GM23338 (cell line): ENCODE measurements around the gene POLG2. TPM values are rescaled to one million over a fixed set of nuclear protein-coding genes. Genes with fewer than 3 reads are reported as not detected.

Experiments used
- ATAC-seq: fragments of 200-7000 bp; cut with Tn5 transposase; 3 replicates; pipeline ENCODE4 v1.9.1; 2020
- DNase-seq: peaks from one replicate; pipeline ENCODE4 v3.0.0-alpha.2; 2015; ENCODE audit warnings: low spot score
- H2AFZ ChIP-seq: fragments of 200-600 bp; sonication (generic); 2 replicates; pipeline ENCODE4 v1.8.0; 2016; ENCODE audit warnings: antibody characterized with exemption, mild to moderate bottlenecking, moderate library complexity
- H3F3A ChIP-seq: fragments of 200-600 bp; sonication (generic); replicated peaks from 2 replicates; pipeline ENCODE4 v1.8.0; 2017; ENCODE audit warnings: antibody characterized with exemption, mixed run types, low read depth
- H3K27ac ChIP-seq: fragments of 200-600 bp; sonication (generic); 2 replicates; pipeline ENCODE4 v1.6.1; 2016; ENCODE audit warnings: low read depth
- H3K27me3 ChIP-seq: fragments of 200-600 bp; sonication (generic); 2 replicates; pipeline ENCODE4 v1.8.0; 2016; ENCODE audit warnings: mild to moderate bottlenecking, mixed run types, moderate library complexity; ENCODE audit not compliant: insufficient read depth
- H3K36me3 ChIP-seq: fragments of 200-600 bp; sonication (generic); 2 replicates; pipeline ENCODE4 v1.8.0; 2016; ENCODE audit warnings: mild to moderate bottlenecking; ENCODE audit not compliant: insufficient read depth
- H3K4me1 ChIP-seq: fragments of 200-600 bp; sonication (generic); 2 replicates; pipeline ENCODE4 v1.8.0; 2016; ENCODE audit warnings: mild to moderate bottlenecking, moderate library complexity; ENCODE audit not compliant: insufficient read depth
- H3K4me2 ChIP-seq: fragments of 200-600 bp; sonication (generic); 2 replicates; pipeline ENCODE4 v1.7.1; 2017; ENCODE audit warnings: mixed run types
- H3K4me3 ChIP-seq: fragments of 200-600 bp; sonication (generic); 2 replicates; pipeline ENCODE4 v1.6.1; 2016; ENCODE audit warnings: mixed run types
- H3K79me2 ChIP-seq: fragments of 200-600 bp; sonication (generic); replicated peaks from 2 replicates; pipeline ENCODE4 v1.8.0; 2017; ENCODE audit warnings: mild to moderate bottlenecking; ENCODE audit not compliant: insufficient read depth
- H3K9me2 ChIP-seq: fragments of 200-600 bp; sonication (generic); 2 replicates; pipeline ENCODE4 v1.8.0; 2017; ENCODE audit not compliant: insufficient read depth
- H4K20me1 ChIP-seq: fragments of 200-600 bp; sonication (generic); replicated peaks from 2 replicates; pipeline ENCODE4 v1.8.0; 2017; ENCODE audit warnings: mild to moderate bottlenecking; ENCODE audit not compliant: insufficient read depth
- H3K27ac Mint-ChIP-seq: 2 replicates; pipeline ENCODE4 v1.8.0; 2020; ENCODE audit warnings: inconsistent platforms, mild to moderate bottlenecking, moderate library complexity, mixed read lengths
- H3K27me3 Mint-ChIP-seq: 3 replicates; pipeline ENCODE4 v1.8.0; 2022; ENCODE audit warnings: low read depth, mild to moderate bottlenecking, moderate library complexity, mixed read lengths, inconsistent platforms; ENCODE audit not compliant: insufficient read depth, poor library complexity
- H3K36me3 Mint-ChIP-seq: 3 replicates; pipeline ENCODE4 v1.8.0; 2021; ENCODE audit warnings: low read depth, mild to moderate bottlenecking, inconsistent platforms, moderate library complexity, mixed read lengths
- H3K4me1 Mint-ChIP-seq: 3 replicates; pipeline ENCODE4 v1.8.0; 2020; ENCODE audit warnings: mild to moderate bottlenecking, inconsistent platforms, mixed read lengths
- H3K4me3 Mint-ChIP-seq: 3 replicates; pipeline ENCODE4 v1.8.0; 2021; ENCODE audit warnings: moderate library complexity, mild to moderate bottlenecking, inconsistent platforms, mixed read lengths
- H3K9me3 Mint-ChIP-seq: 3 replicates; pipeline ENCODE4 v1.8.0; 2020; ENCODE audit warnings: moderate library complexity, mild to moderate bottlenecking, inconsistent platforms, mixed read lengths
- CREB1 ChIP-seq: fragments of 250-450 bp; sonication (Bioruptor Pico); IDR thresholded peaks from 2 replicates; pipeline ENCODE4 v1.5.0; 2020; ENCODE audit warnings: low read depth, mild to moderate bottlenecking, moderate library complexity
- EZH2 ChIP-seq: fragments of 200-600 bp; sonication (generic); IDR thresholded peaks from one replicate; pipeline ENCODE4 v1.8.0; 2017; ENCODE audit warnings: antibody characterized with exemption, mild to moderate bottlenecking, low read depth; ENCODE audit not compliant: unreplicated experiment
- JUNB ChIP-seq: IDR thresholded peaks from one replicate; pipeline ENCODE4 v1.6.1; 2016; ENCODE audit warnings: antibody characterized with exemption; ENCODE audit not compliant: unreplicated experiment
- NANOG ChIP-seq: IDR thresholded peaks from 2 replicates; pipeline ENCODE4 v1.6.1; 2016; ENCODE audit warnings: antibody characterized with exemption, borderline replicate concordance
- POLR2AphosphoS5 ChIP-seq: IDR thresholded peaks from 2 replicates; pipeline ENCODE4 v1.6.1; 2016; ENCODE audit warnings: antibody characterized with exemption, low read depth
- STAT1 ChIP-seq: IDR thresholded peaks from one replicate; pipeline ENCODE4 v1.6.1; 2016; ENCODE audit warnings: antibody characterized with exemption; ENCODE audit not compliant: unreplicated experiment
- ZNF114 ChIP-seq: fragments of 250-450 bp; sonication (Bioruptor Pico); IDR thresholded peaks from 2 replicates; pipeline ENCODE4 v1.5.0; 2020; ENCODE audit warnings: mild to moderate bottlenecking, moderate library complexity
- ZNF331 ChIP-seq: fragments of 250-450 bp; sonication (Bioruptor Pico); IDR thresholded peaks from 2 replicates; pipeline ENCODE4 v1.5.0; 2020; ENCODE audit warnings: low read depth, mild to moderate bottlenecking, moderate library complexity
- polyA plus RNA-seq: library from polyadenylated mRNA; unstranded; fragments of >200 nt; fragmentation: Nextera tagmentation; extraction: Ambion mirVana; gene quantifications from 2 replicates; pipeline ENCODE4 v1.2.1, GENCODE V29; 2016
- total RNA-seq: library from RNA; depleted of rRNA; stranded (reverse); fragments of >200 nt; shearing (Covaris generic); gene quantifications from 2 replicates; pipeline ENCODE4 v1.2.3, GENCODE V29; 2014
- TF ChIP-seq, protein P1 (sequence below): fragments of 250-450 bp; sonication (Bioruptor Pico); IDR thresholded peaks from 2 replicates; pipeline ENCODE4 v1.5.0; 2020; ENCODE audit warnings: mild to moderate bottlenecking, moderate library complexity
- TF ChIP-seq, protein P2 (sequence below), 2 experiments: fragments of 200-600 bp in 1 of 2; sonication (generic) in 1 of 2; conservative IDR thresholded peaks; 2 replicates each; pipeline versions ENCODE4 v1.5.1 to v1.6.1; 2016 to 2017; ENCODE audit warnings: antibody characterized with exemption in 2 of 2, low read depth in 2 of 2, mild to moderate bottlenecking in 2 of 2, moderate library complexity in 1 of 2
- TF ChIP-seq, protein P3 (sequence below): IDR thresholded peaks from 2 replicates; pipeline ENCODE4 v1.6.1; 2016; ENCODE audit warnings: antibody characterized with exemption

Gene POLG2
- total and polyA plus RNA-seq, 2 experiments from 2014 or later = 20.2 to 28.0 TPM

DNA sequence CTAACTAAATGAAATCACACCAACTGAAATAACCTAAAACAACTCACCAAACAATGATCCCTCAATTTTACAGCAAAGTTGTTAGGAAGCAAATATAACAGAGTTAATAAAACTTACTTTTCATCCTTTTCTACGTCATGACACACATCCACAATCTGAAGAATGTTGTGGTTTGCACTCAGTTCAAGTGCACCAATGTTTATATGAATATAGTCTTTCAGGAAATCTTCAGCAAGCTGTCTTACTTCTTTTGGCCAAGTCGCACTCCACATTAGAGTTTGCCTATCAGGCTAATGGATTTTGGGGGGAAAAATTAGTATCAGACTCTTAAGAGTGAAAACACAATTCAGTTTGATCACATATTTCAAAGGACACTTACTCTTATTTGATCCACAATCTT is 6.0 kb upstream of the POLG2 start:
- Histone ChIP-seq H3K79me2 (peaks cover 78% of the 10 kb centered on the region), H3F3A (peaks cover 64% of the 10 kb centered on the region), H4K20me1 (peaks cover 59% of the 10 kb centered on the region), H3K4me1 (peaks cover 4% of the 10 kb centered on the region; the same call in 1 of the 2 replicates), H3K4me2 (no peak overlapping the region), H3K27ac (no peak overlapping the region; the same call in 1 of the 2 replicates), H2AFZ (no peak overlapping the region), H3K4me3 (no peak overlapping the region), H3K27me3 (no peaks in the 10 kb centered on the region), H3K36me3 (peaks cover 64% of the 10 kb centered on the region), H3K9me2 (no peaks in the 10 kb centered on the region)
- H3K9me3 Mint-ChIP-seq = peaks cover 4% of the 10 kb centered on the region; the same call in 1 of the 3 replicates
- peaks cover 28% of the 10 kb centered on the region for H3K27me3 Mint-ChIP-seq
- ATAC-seq = no peak
- peak overlapping the region; percentile 44; the same call in 1 of the 2 replicates for H3K27ac Mint-ChIP-seq
- no peak for DNase-seq
- peaks cover 65% of the 10 kb centered on the region for H3K4me1 Mint-ChIP-seq
- peaks cover 90% of the 10 kb centered on the region for H3K36me3 Mint-ChIP-seq
- TF ChIP-seq JUNB (no peak), ZNF331 (no peak), CREB1 (CRISPR knock-in tag) (no peak), NANOG (no peak), POLR2AphosphoS5 (no peak), EZH2 (no peak), ZNF114 (CRISPR knock-in tag) (no peak), STAT1 (no peak)
- TF ChIP-seq, protein P1, sequence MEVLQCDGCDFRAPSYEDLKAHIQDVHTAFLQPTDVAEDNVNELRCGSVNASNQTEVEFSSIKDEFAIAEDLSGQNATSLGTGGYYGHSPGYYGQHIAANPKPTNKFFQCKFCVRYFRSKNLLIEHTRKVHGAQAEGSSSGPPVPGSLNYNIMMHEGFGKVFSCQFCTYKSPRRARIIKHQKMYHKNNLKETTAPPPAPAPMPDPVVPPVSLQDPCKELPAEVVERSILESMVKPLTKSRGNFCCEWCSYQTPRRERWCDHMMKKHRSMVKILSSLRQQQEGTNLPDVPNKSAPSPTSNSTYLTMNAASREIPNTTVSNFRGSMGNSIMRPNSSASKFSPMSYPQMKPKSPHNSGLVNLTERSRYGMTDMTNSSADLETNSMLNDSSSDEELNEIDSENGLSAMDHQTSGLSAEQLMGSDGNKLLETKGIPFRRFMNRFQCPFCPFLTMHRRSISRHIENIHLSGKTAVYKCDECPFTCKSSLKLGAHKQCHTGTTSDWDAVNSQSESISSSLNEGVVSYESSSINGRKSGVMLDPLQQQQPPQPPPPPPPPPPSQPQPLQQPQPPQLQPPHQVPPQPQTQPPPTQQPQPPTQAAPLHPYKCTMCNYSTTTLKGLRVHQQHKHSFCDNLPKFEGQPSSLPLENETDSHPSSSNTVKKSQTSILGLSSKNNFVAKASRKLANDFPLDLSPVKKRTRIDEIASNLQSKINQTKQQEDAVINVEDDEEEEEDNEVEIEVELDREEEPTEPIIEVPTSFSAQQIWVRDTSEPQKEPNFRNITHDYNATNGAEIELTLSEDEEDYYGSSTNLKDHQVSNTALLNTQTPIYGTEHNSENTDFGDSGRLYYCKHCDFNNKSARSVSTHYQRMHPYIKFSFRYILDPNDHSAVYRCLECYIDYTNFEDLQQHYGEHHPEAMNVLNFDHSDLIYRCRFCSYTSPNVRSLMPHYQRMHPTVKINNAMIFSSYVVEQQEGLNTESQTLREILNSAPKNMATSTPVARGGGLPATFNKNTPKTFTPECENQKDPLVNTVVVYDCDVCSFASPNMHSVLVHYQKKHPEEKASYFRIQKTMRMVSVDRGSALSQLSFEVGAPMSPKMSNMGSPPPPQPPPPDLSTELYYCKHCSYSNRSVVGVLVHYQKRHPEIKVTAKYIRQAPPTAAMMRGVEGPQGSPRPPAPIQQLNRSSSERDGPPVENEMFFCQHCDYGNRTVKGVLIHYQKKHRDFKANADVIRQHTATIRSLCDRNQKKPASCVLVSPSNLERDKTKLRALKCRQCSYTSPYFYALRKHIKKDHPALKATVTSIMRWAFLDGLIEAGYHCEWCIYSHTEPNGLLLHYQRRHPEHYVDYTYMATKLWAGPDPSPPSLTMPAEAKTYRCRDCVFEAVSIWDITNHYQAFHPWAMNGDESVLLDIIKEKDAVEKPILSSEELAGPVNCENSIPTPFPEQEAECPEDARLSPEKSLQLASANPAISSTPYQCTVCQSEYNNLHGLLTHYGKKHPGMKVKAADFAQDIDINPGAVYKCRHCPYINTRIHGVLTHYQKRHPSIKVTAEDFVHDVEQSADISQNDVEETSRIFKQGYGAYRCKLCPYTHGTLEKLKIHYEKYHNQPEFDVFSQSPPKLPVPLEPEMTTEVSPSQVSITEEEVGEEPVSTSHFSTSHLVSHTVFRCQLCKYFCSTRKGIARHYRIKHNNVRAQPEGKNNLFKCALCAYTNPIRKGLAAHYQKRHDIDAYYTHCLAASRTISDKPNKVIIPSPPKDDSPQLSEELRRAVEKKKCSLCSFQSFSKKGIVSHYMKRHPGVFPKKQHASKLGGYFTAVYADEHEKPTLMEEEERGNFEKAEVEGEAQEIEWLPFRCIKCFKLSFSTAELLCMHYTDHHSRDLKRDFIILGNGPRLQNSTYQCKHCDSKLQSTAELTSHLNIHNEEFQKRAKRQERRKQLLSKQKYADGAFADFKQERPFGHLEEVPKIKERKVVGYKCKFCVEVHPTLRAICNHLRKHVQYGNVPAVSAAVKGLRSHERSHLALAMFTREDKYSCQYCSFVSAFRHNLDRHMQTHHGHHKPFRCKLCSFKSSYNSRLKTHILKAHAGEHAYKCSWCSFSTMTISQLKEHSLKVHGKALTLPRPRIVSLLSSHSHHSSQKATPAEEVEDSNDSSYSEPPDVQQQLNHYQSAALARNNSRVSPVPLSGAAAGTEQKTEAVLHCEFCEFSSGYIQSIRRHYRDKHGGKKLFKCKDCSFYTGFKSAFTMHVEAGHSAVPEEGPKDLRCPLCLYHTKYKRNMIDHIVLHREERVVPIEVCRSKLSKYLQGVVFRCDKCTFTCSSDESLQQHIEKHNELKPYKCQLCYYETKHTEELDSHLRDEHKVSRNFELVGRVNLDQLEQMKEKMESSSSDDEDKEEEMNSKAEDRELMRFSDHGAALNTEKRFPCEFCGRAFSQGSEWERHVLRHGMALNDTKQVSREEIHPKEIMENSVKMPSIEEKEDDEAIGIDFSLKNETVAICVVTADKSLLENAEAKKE (CRISPR knock-in tag) = no peak
- TF ChIP-seq, protein P2, sequence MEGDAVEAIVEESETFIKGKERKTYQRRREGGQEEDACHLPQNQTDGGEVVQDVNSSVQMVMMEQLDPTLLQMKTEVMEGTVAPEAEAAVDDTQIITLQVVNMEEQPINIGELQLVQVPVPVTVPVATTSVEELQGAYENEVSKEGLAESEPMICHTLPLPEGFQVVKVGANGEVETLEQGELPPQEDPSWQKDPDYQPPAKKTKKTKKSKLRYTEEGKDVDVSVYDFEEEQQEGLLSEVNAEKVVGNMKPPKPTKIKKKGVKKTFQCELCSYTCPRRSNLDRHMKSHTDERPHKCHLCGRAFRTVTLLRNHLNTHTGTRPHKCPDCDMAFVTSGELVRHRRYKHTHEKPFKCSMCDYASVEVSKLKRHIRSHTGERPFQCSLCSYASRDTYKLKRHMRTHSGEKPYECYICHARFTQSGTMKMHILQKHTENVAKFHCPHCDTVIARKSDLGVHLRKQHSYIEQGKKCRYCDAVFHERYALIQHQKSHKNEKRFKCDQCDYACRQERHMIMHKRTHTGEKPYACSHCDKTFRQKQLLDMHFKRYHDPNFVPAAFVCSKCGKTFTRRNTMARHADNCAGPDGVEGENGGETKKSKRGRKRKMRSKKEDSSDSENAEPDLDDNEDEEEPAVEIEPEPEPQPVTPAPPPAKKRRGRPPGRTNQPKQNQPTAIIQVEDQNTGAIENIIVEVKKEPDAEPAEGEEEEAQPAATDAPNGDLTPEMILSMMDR (conservative IDR thresholded peaks at IDR 0.05; ENCODE audit: low read depth in 2 of 2) = no peak
- TF ChIP-seq, protein P3, sequence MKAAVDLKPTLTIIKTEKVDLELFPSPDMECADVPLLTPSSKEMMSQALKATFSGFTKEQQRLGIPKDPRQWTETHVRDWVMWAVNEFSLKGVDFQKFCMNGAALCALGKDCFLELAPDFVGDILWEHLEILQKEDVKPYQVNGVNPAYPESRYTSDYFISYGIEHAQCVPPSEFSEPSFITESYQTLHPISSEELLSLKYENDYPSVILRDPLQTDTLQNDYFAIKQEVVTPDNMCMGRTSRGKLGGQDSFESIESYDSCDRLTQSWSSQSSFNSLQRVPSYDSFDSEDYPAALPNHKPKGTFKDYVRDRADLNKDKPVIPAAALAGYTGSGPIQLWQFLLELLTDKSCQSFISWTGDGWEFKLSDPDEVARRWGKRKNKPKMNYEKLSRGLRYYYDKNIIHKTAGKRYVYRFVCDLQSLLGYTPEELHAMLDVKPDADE = no peak
- H3K4me3 Mint-ChIP-seq = peak overlapping the region; percentile 36
